Measurements from ENCODE around the gene CAPNS1.
"Not testable (repeated sequence)": the region's sequence is repeated elsewhere in the genome, so short reads cannot be mapped to it uniquely, and the experiment has no call there.

The CAPNS1 gene

GRCh38 chr19:36114721-36115452 is 25.0 kb upstream of the CAPNS1 start, which contains the start of gene POLR2I:
Gene POLR2I (minus strand): TSS chr19:36114875. CDS start chr19:36114856, 19 bp downstream.
- peak; percentile 100 for DNase-seq (ENCODE audit: low read depth, low spot score)

GRCh38 chr19:36115453-36116343 is 24.2 kb upstream of the CAPNS1 start, which contains the start of gene TBCB:
Gene TBCB (plus strand): TSS chr19:36115468. CDS start chr19:36115561, 93 bp downstream.
- peak; percentile 53 for DNase-seq (ENCODE audit: low read depth, low spot score)

GRCh38 chr19:36116344-36116637 is 23.6 kb upstream of the CAPNS1 start:
- DNase-seq (ENCODE audit: low read depth, low spot score): no peak

GRCh38 chr19:36120092-36120983 is 19.5 kb upstream of the CAPNS1 start:
- DNase-seq (ENCODE audit: low read depth, low spot score): peak; percentile 77

- DNase-seq (ENCODE audit: low read depth, low spot score): no peak
Measured at GRCh38 chr19:36120984-36121358, 18.9 kb upstream of the CAPNS1 start.

- DNase-seq (ENCODE audit: low read depth, low spot score): no peak
Measured at GRCh38 chr19:36121486-36122124, 18.3 kb upstream of the CAPNS1 start.

- DNase-seq (ENCODE audit: low read depth, low spot score): no peak
Measured at GRCh38 chr19:36125557-36125956, 14.3 kb upstream of the CAPNS1 start.

GRCh38 chr19:36128392-36128736 is 11.5 kb upstream of the CAPNS1 start:
- no peak for DNase-seq (ENCODE audit: low read depth, low spot score)

- not testable (repeated sequence) for DNase-seq (ENCODE audit: low read depth, low spot score)
Measured at GRCh38 chr19:36131221-36131620, 8.6 kb upstream of the CAPNS1 start.

GRCh38 chr19:36134867-36135266 is 5.0 kb upstream of the CAPNS1 start:
- DNase-seq (ENCODE audit: low read depth, low spot score): not testable (repeated sequence)

- DNase-seq (ENCODE audit: low read depth, low spot score): peak; percentile 33
Measured at GRCh38 chr19:36136964-36137686, 2.7 kb upstream of the CAPNS1 start.

- DNase-seq (ENCODE audit: low read depth, low spot score): no peak
Measured at GRCh38 chr19:36139120-36139472, 770 bp upstream of the CAPNS1 start.

- peak; percentile 72 for DNase-seq (ENCODE audit: low read depth, low spot score)
Measured at GRCh38 chr19:36140304-36141038, 605 bp downstream of the CAPNS1 start.

- peak; percentile 96 for DNase-seq (ENCODE audit: low read depth, low spot score)
Measured at GRCh38 chr19:36141039-36141927, 1.4 kb downstream of the CAPNS1 start.

- no peak for DNase-seq (ENCODE audit: low read depth, low spot score)
Measured at GRCh38 chr19:36142046-36142445, 2.2 kb downstream of the CAPNS1 start.

- DNase-seq (ENCODE audit: low read depth, low spot score): no peak
Measured at GRCh38 chr19:36142496-36142895, 2.6 kb downstream of the CAPNS1 start.

- no peak for DNase-seq (ENCODE audit: low read depth, low spot score)
Measured at GRCh38 chr19:36144624-36145023, 4.8 kb downstream of the CAPNS1 start.

GRCh38 chr19:36149673-36150406 is 10.0 kb downstream of the CAPNS1 start:
- DNase-seq (ENCODE audit: low read depth, low spot score): no peak
